ENCODE results near the gene ERVMER34-1.

Gene ERVMER34-1

GRCh38 chr4:52750819-52751486, at the start of gene ERVMER34-1:
ERVMER34-1 (minus strand) TSS chr4:52751425; CDS start chr4:52745520, 5,905 bp downstream.
- DNase-seq = peak; percentile 53

GRCh38 chr4:52799813-52800212, 48.6 kb upstream of the ERVMER34-1 start:
- DNase-seq = no peak

GRCh38 chr4:52795533-52795932, 44.3 kb upstream of the ERVMER34-1 start:
- DNase-seq = no peak

- no peak for DNase-seq
Observed at GRCh38 chr4:52791936-52792335, 40.7 kb upstream of the ERVMER34-1 start.

- DNase-seq = no peak
Observed at GRCh38 chr4:52789774-52790173, 38.5 kb upstream of the ERVMER34-1 start.

GRCh38 chr4:52788806-52789205, 37.6 kb upstream of the ERVMER34-1 start:
- no peak for DNase-seq

GRCh38 chr4:52783069-52783468, 31.8 kb upstream of the ERVMER34-1 start:
- DNase-seq = no peak

- no peak for DNase-seq
Observed at GRCh38 chr4:52780617-52781354, 29.6 kb upstream of the ERVMER34-1 start.

GRCh38 chr4:52780206-52780605, 29.0 kb upstream of the ERVMER34-1 start:
- peak; percentile 37 for DNase-seq

GRCh38 chr4:52760256-52760655, 9.0 kb upstream of the ERVMER34-1 start:
- no peak for DNase-seq

GRCh38 chr4:52755426-52755825, 4.2 kb upstream of the ERVMER34-1 start:
- no peak for DNase-seq

GRCh38 chr4:52752936-52753335, 1.7 kb upstream of the ERVMER34-1 start:
- no peak for DNase-seq

GRCh38 chr4:52751487-52751911, 274 bp upstream of the ERVMER34-1 start:
- peak; percentile 51 for DNase-seq

GRCh38 chr4:52750213-52750612, 1.0 kb downstream of the ERVMER34-1 start:
- no peak for DNase-seq

- no peak for DNase-seq
Observed at GRCh38 chr4:52748432-52748831, 2.8 kb downstream of the ERVMER34-1 start.

- DNase-seq = no peak
Observed at GRCh38 chr4:52744588-52744987, 6.6 kb downstream of the ERVMER34-1 start.

- DNase-seq = no peak
Observed at GRCh38 chr4:52743444-52744019, 7.7 kb downstream of the ERVMER34-1 start.

GRCh38 chr4:52729586-52729985, 21.6 kb downstream of the ERVMER34-1 start:
- DNase-seq = no peak

GRCh38 chr4:52728691-52729240, 22.5 kb downstream of the ERVMER34-1 start:
- no peak for DNase-seq

- no peak for DNase-seq
Observed at GRCh38 chr4:52726826-52727580, 24.2 kb downstream of the ERVMER34-1 start.

- DNase-seq = peak; percentile 99
Observed at GRCh38 chr4:52721968-52722815, 29.0 kb downstream of the ERVMER34-1 start.

GRCh38 chr4:52718123-52718522, 33.1 kb downstream of the ERVMER34-1 start:
- no peak for DNase-seq

Measured in right hindlimb (tissue), 1 donor.